Activated CD4-positive, alpha-beta T cell treated with anti-CD3 and anti-CD28 coated beads, Interleukin-2, amount 10 ng/mL, durations not matched to agents 24 days and 14 days (primary cell): ENCODE results near the gene KRTAP5-8. TPM values are rescaled to one million over a fixed set of nuclear protein-coding genes. Genes with fewer than 3 reads are reported as not detected.
"Not testable (repeated sequence)": the region's sequence is repeated elsewhere in the genome, so short reads cannot be mapped to it uniquely, and the experiment has no call there.

Source experiments
- DNase-seq: peaks from one replicate; pipeline ENCODE4 v3.0.0; 2022
- H3K27ac Mint-ChIP-seq: one replicate; pipeline ENCODE4 v1.8.0; 2022; ENCODE audit warnings: mild to moderate bottlenecking, mixed read lengths
- H3K27me3 Mint-ChIP-seq: one replicate; pipeline ENCODE4 v1.8.0; 2022; ENCODE audit warnings: mixed read lengths
- H3K36me3 Mint-ChIP-seq: one replicate; pipeline ENCODE4 v1.8.0; 2022; ENCODE audit warnings: low read depth, mild to moderate bottlenecking, mixed read lengths
- H3K4me1 Mint-ChIP-seq: one replicate; pipeline ENCODE4 v1.8.0; 2021; ENCODE audit warnings: mixed read lengths
- H3K4me3 Mint-ChIP-seq: one replicate; pipeline ENCODE4 v1.8.0; 2022; ENCODE audit warnings: mild to moderate bottlenecking, moderate library complexity, mixed read lengths
- H3K9me3 Mint-ChIP-seq: one replicate; pipeline ENCODE4 v1.8.0; 2021; ENCODE audit warnings: mixed read lengths
- intact Hi-C: fragments of 100-400 bp; cut with micrococcal nuclease; formaldehyde crosslinking; loops from one replicate; pipeline ENCODE4 v1.15.1; 2023
- total RNA-seq: library from RNA; stranded (reverse); gene quantifications from 2 replicates; pipeline ENCODE4 v1.2.3, GENCODE V29; 2022

The KRTAP5-8 gene
- total RNA-seq, 1 donor from 2014 or later = not detected

DNA sequence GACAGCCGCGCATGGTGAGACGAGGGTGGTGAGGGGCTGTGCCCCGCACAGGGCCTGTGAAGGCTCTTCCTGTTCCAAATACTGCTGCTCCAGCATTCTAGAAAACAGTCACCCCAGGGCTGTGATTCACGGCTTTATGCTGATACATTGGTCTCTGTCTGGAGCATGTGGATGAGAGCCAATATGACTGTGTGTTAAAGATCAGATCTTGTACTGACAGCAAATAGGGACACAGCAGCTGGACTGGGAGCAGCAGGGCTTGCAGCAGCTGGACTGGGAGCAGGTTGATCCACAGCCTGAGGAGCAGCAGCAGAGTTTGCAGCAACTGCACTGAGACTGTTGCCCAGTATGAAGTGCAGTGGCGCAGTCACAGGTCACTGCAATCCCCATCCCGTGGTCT is 41.7 kb downstream of the KRTAP5-8 start:
- H3K27ac Mint-ChIP-seq, DNase-seq, H3K4me3 Mint-ChIP-seq, H3K9me3 Mint-ChIP-seq, H3K36me3 Mint-ChIP-seq, H3K4me1 Mint-ChIP-seq, intact Hi-C loops: not testable (repeated sequence)
- peaks cover 16% of the 10 kb centered on the region for H3K27me3 Mint-ChIP-seq

GRCh38 chr11:71580057-71581003 is 42.5 kb downstream of the KRTAP5-8 start:
- H3K36me3 Mint-ChIP-seq = no peaks in the 10 kb centered on the region
- no peak overlapping the region for H3K27ac Mint-ChIP-seq
- H3K4me3 Mint-ChIP-seq = no peak overlapping the region
- peaks cover 9% of the 10 kb centered on the region for H3K4me1 Mint-ChIP-seq
- DNase-seq = peak; percentile 72
- H3K27me3 Mint-ChIP-seq = peaks cover 16% of the 10 kb centered on the region
- no peaks in the 10 kb centered on the region for H3K9me3 Mint-ChIP-seq
- intact Hi-C loops = no loop called here

DNA sequence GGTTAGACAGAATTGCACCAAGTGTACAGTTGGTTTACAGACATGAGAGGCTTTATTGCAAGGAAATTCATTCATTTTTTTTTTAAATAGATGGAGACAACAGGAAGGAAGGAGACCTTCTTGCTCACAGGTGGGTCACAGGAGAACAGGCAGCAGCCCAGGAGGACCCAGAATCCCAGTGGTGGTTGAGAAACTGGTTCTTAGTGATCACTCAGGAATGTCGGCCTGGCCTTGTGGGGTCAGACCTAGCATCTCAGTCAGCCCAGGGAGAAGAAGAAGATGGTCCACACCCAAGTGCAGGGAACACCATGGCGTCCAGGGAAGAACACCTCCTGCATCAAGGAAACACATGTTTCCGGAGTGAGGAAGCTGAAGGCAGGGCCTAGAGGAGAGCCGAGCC is 44.0 kb downstream of the KRTAP5-8 start:
- no peak overlapping the region for H3K4me3 Mint-ChIP-seq
- H3K4me1 Mint-ChIP-seq = peaks cover 9% of the 10 kb centered on the region
- no peaks in the 10 kb centered on the region for H3K36me3 Mint-ChIP-seq
- intact Hi-C loops = no loop called here
- no peak overlapping the region for H3K27ac Mint-ChIP-seq
- H3K27me3 Mint-ChIP-seq = peaks cover 16% of the 10 kb centered on the region
- no peaks in the 10 kb centered on the region for H3K9me3 Mint-ChIP-seq
- no peak for DNase-seq

DNA sequence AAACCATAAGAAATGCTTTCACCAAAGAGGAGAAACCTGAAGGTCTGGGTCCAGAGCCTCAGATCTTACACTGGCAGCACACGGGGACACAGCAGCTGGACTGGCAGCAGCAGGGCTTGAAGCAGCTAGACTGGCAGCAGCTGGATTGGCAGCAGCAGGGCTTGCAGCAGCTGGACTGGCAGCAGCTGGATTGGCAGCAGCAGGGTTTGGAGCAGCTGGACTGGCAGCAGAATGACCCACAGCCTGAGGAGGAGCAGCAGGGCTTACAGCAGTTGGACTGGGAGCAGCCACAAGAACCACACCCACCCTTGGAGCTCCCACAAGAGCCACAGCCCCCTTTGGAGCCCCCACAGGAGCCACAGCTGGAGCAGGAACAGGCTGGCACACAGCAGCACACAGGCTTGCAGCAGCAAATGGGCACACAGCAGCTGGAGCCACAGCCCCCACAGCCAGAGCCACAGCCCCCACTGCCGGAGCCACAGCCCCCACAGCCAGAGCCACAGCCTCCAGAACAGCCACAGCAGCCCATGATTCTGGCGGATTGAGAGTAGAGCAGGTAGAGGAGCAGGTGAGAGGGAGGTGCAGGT is 44.6 kb downstream of the KRTAP5-8 start, which contains the start of gene KRTAP5-11:
Gene KRTAP5-11, minus strand, starts transcription at position 567 of the 587 bp plus-strand sequence. Its CDS starts 38 bp downstream, at position 529.
- Mint-ChIP-seq H3K36me3 (no peaks in the 10 kb centered on the region), H3K9me3 (no peaks in the 10 kb centered on the region), H3K4me3 (no peak within 1 kb of the TSS), H3K4me1 (peaks cover 9% of the 10 kb centered on the region), H3K27ac (no peak within 1 kb of the TSS), H3K27me3 (peaks cover 16% of the 10 kb centered on the region)
- intact Hi-C loops = no loop called here
- DNase-seq = no peak

DNA sequence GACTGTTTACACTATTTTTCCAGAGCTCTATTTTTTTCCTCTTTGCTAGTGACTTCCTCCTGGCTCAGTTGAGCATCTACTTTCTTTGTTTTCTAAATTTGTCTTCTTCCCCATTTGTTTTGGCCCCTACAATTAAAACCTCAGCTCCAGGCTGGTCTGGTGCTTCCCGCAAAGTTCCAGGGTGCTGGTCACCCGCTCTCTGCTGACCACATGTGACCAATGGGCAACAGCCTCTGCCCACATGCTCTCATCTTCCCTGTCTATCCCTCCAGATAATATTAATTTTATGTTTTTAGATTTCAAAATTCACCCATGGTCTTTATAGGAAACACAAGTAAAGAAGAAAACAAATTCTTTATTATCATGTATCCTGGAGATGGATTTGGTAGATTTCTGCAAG is 45.1 kb downstream of the KRTAP5-8 start:
- H3K4me3 Mint-ChIP-seq, H3K9me3 Mint-ChIP-seq, intact Hi-C loops, H3K4me1 Mint-ChIP-seq, H3K27ac Mint-ChIP-seq, DNase-seq, H3K36me3 Mint-ChIP-seq: not testable (repeated sequence)
- peaks cover 16% of the 10 kb centered on the region for H3K27me3 Mint-ChIP-seq

DNA sequence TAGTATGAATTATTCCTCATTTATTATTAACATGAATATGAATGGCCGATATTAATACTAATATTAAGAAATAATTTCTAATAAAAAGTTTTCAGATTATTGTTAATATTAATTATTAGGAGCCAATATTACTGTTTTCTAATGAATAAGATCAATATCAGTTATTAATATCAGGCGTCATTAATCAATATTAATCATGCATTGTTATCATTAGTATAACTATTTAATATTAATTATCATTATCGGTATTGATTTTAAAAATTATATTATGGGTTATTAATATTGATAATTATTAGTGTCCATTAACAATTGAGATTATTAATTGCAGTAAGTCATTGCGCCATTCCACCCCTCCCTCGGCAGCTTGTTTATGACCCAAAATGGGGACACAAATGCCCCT is 47.8 kb downstream of the KRTAP5-8 start:
- H3K36me3 Mint-ChIP-seq, H3K4me3 Mint-ChIP-seq, DNase-seq, H3K4me1 Mint-ChIP-seq, H3K27ac Mint-ChIP-seq, H3K9me3 Mint-ChIP-seq, intact Hi-C loops: not testable (repeated sequence)
- H3K27me3 Mint-ChIP-seq = peaks cover 11% of the 10 kb centered on the region

DNA sequence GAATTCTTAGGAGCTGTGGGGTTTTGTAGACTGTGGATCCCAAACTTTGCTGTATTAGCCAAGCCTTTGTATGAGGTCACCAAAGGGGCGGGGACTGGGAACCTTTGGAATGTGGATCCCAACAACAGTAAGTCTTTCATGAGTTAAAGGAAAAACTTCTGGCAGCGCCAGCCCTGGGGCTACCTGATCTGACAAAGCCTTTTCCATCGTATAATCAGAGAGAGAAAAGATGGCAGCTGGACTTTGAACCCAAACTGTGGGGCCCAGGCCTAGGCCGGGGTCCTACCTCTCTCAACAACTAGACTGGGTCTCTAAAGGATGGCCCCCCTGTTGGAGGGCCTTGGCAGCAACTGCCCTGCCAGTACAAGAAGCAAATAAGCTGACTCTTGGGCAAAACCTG is 50.5 kb downstream of the KRTAP5-8 start:
- H3K27me3 Mint-ChIP-seq, H3K4me1 Mint-ChIP-seq, H3K4me3 Mint-ChIP-seq, H3K36me3 Mint-ChIP-seq, H3K27ac Mint-ChIP-seq, DNase-seq, intact Hi-C loops, H3K9me3 Mint-ChIP-seq: not testable (repeated sequence)

Other genes with a start within 250 kb of the KRTAP5-8 start
- 112 and 116 TPM in 2 replicates for gene DHCR7, start 89.6 kb upstream of the KRTAP5-8 start, total RNA-seq
- 101 and 109 TPM in 2 replicates for gene NADSYN1, start 84.8 kb upstream of the KRTAP5-8 start, total RNA-seq
- gene KRTAP5-7, start 10.8 kb upstream of the KRTAP5-8 start, total RNA-seq = not detected in 2 replicates
- gene KRTAP5-9, start 10.4 kb downstream of the KRTAP5-8 start, total RNA-seq = not detected in 2 replicates
- gene KRTAP5-10, start 27.5 kb downstream of the KRTAP5-8 start, total RNA-seq = not detected in 2 replicates
- gene KRTAP5-11, start 44.9 kb downstream of the KRTAP5-8 start, total RNA-seq = not detected in 2 replicates